GM18526 (cell line): ENCODE results near the gene ELF3.

Experiments used
- POLR2A ChIP-seq: IDR thresholded peaks from 3 replicates; pipeline ENCODE4 v1.6.1; 2011; ENCODE audit not compliant: insufficient read length; ENCODE audit errors: extremely low read depth

Gene ELF3

DNA sequence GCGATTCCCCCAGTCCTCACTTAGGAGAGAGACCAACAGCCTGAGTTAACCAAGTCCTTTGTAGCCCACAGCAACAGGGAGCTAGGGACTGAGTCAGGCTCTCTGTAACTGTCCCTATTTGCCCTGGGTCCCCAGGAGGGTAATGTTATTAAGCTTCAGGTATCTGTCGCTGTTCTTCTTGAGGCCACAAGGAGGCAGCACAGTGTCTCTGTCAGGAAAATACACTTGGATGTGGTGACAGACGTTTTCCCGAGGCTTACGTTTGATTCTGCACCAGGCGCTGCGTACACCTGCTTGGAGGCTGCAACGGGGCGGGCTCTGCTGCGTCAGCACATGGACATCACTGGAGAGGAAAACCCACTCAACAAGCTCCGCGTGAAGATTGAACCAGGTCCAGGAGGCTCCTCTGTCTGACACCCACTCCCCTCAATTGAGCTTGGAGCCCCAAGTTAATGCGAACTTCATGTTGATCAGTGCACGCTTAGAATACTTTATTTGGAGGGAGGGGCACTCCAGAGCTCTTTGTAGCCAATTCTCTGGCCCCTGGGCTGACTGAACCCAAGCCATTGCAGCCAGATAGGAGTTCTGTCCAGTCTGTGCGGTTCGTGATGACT lies 10.7 kb upstream of the ELF3 start:
- TF ChIP-seq POLR2A: no peak

DNA sequence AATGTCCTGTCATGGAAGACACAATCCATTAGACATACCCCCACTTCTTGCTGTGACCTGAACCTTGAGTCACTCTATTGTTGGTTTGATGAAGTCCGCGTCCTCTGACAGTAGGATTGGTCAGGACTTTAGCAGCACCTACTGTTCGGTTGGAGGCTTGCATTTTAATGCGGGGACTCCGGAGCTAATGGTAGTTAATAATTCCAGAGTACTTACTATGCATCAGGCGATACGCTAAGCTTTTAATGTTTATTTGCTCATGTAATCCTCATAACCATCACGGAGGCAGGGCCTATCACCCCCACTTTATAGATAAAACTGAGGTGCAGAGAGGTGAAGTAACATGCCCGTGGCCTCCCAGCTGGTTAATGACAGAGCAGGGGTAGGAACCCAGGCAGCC lies 7.9 kb upstream of the ELF3 start:
- no peak for TF ChIP-seq POLR2A

DNA sequence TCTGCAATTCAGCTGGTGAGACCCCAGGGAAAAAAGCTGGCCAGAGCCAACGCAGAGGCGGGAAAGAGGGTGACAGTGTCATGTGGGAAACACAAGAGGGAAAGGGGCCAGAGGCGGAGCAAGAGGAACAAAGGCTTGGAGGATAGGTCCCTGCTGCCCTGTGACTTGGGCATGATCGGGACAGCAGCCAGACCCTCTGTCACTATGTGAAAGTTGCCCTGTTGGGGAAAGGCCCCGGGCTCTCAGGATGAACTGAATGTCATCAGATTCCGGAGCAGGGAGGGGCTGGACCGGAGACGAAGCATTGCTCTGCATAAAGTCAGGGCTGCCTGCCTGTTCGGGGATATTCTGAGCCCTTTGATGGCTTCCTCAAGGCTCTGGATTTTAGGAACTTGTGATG lies 5.7 kb upstream of the ELF3 start:
- no peak for TF ChIP-seq POLR2A

DNA sequence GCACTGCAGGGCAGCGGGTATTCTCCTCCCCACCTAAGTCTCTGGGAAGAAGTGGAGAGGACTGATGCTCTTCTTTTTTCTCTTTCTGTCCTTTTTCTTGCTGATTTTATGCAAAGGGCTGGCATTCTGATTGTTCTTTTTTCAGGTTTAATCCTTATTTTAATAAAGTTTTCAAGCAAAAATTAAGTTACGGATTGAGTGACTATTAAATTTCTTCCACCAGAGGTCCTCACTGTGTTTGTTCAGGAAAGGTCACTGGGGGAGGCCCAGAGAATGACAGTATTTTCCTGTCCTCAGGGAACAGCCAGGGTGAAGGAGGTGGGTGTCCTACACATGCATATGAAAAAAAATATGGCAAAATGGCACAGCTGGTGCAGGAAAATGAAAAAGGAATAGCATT lies 4.4 kb upstream of the ELF3 start:
- no peak for TF ChIP-seq POLR2A

- no peak for TF ChIP-seq POLR2A
Measured at GRCh38 chr1:202007304-202007703, 3.1 kb upstream of the ELF3 start.

- no peak for TF ChIP-seq POLR2A
Measured at GRCh38 chr1:202007805-202008489, 2.4 kb upstream of the ELF3 start.

DNA sequence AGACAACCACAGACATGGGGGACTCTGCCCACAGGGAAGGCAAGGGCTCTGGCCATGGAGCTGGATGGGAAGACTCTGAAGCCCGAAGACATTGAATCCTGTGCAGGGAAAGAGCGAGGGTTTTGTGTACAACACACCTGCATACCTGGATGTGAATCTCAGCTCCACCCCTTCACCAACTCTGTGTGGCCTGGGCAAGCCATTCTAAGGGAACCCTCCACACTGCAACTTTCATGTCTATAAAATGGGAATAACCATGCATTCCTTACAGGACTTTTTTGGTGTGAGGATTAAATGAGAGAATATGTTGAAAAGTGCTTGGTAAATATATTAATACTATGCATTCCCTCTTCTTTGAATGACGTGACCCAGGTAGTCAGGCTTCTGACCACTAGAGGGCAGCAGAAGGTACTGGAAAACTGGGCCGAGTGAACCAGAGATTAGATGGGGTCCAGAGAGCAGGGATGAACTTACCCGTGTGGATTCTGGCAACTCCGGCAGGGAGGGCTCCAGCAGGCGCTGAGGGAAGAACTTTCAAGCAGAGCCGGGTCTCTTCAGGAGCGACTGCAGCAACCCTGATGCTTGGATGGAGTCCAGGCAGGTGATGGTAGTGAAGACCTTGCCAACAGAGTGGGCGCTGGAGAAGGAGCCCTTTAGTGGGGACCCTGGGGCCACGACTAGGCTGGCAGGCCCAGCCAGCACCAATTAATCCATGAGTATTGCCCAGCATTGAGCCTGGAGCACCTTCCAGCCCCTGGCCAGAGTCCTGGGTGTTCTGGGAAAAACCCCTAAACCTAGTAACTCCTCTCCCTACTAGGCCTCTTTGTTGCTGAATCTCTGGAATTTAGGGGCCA lies 834 bp upstream of the ELF3 start:
- TF ChIP-seq POLR2A: no peak

- no peak for TF ChIP-seq POLR2A
Measured at GRCh38 chr1:202011994-202012393, 1.6 kb downstream of the ELF3 start.

DNA sequence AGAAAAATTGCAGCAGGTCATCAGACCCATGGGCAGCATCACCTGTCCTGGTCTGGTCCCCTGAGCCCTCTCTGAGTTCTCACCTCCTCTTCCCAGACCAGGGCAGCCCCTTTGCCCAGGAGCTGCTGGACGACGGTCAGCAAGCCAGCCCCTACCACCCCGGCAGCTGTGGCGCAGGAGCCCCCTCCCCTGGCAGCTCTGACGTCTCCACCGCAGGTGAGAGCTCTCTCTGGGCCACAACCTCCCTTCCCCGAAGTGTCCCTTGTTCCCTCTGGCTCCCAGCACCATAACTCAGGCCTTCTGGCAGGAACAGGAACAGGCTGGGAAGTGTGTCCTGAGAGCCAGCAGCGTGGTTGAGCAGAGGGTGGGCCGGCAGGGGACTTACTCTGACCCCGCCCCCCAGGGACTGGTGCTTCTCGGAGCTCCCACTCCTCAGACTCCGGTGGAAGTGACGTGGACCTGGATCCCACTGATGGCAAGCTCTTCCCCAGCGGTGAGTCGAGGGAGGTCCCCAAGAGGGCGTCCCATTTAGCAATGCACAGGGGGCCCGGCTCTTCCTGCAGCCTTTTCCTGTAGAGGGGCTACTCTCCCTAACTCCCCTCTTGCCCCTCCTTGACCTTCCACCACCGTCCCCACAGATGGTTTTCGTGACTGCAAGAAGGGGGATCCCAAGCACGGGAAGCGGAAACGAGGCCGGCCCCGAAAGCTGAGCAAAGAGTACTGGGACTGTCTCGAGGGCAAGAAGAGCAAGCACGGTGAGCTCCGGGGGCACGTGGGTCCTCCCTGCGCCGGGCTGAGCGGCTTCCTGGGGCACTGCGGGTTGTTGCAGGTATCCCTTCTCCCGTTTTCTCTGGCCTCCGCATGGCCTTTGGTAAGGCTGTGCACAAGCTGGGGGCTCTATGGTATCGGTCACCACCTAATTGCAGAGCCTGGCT lies 2.4 kb downstream of the ELF3 start:
- TF ChIP-seq POLR2A: no peak

DNA sequence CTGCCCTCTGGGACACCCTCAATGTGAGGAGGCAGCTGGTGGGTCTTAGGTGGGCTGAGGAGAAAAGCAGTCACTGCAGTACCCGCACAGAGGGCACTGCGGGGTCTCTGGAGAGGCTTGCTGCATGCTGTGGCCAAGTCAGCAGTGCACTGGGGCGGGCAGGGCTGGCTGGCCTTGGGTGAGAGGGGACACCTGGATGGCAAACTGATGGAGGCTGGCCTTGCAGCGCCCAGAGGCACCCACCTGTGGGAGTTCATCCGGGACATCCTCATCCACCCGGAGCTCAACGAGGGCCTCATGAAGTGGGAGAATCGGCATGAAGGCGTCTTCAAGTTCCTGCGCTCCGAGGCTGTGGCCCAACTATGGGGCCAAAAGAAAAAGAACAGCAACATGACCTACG lies 3.2 kb downstream of the ELF3 start:
- TF ChIP-seq POLR2A: no peak

- no peak for TF ChIP-seq POLR2A
Measured at GRCh38 chr1:202014060-202014459, 3.7 kb downstream of the ELF3 start.

DNA sequence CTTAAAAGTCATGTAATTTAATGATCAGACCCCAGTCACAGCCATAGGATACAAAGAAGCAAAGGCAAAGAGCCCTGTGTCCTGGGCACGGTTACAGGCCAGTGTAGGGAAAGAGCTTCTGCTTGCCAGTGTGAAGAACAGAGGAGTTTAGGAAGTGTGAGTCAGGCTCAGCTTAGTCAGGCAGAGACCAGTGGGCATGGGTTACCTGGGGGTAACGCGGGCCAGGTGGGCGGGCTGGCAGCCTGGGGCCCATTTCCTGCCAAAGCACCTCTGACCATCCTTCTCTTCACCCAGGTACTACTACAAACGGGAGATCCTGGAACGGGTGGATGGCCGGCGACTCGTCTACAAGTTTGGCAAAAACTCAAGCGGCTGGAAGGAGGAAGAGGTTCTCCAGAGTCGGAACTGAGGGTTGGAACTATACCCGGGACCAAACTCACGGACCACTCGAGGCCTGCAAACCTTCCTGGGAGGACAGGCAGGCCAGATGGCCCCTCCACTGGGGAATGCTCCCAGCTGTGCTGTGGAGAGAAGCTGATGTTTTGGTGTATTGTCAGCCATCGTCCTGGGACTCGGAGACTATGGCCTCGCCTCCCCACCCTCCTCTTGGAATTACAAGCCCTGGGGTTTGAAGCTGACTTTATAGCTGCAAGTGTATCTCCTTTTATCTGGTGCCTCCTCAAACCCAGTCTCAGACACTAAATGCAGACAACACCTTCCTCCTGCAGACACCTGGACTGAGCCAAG lies 4.7 kb downstream of the ELF3 start:
- no peak for TF ChIP-seq POLR2A

DNA sequence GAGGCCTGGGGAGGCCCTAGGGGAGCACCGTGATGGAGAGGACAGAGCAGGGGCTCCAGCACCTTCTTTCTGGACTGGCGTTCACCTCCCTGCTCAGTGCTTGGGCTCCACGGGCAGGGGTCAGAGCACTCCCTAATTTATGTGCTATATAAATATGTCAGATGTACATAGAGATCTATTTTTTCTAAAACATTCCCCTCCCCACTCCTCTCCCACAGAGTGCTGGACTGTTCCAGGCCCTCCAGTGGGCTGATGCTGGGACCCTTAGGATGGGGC lies 5.2 kb downstream of the ELF3 start:
- no peak for TF ChIP-seq POLR2A

DNA sequence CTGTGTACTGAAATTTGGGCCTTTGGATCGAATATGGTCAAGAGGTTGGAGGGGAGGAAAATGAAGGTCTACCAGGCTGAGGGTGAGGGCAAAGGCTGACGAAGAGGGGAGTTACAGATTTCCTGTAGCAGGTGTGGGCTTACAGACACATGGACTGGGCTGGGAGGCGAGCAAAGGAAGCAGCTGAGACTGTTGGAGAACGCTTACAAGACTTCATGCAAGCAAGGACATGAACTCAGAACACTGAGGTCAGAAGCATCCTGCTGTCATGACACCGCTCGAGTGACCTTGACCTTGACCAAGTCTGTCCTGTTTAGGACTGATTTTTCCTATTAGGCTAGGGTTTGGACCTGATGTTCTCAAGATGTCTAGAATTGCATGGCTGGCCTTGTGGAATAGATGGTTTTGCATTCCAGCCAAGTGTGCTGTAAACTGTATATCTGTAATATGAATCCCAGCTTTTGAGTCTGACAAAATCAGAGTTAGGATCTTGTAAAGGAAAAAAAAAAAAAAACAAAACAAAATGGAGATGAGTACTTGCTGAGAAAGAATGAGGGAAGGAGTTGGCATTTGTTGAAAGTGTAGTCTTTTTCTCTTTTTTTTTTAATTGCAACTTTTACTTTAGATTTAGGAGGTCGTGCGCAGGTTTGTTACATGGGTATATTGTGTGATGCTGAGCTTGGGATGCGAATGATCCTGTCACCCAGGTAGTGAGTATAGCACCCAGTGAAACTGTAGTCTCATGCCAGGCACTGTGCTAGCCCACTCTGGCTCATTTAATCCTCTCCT lies 5.8 kb downstream of the ELF3 start:
- no peak for TF ChIP-seq POLR2A
